Endothelial cell of umbilical vein (primary cell): ENCODE results near the gene MKNK1.

ENCODE experiments used
- CTCF ChIP-seq, 2 donors: IDR thresholded peaks; 1 replicate in 1 of 2; 2 replicates in 1 of 2; pipeline ENCODE4 v1.5.1; 2011; ENCODE audit warnings: low read length in 2 of 2, mild to moderate bottlenecking in 2 of 2, moderate library complexity in 2 of 2, control low read depth in 1 of 2, inconsistent platforms in 1 of 2, low read depth in 1 of 2; ENCODE audit not compliant: insufficient read depth in 1 of 2; ENCODE audit errors: extremely low read depth in 1 of 2
- EZH2 ChIP-seq: IDR thresholded peaks from 2 replicates; pipeline ENCODE4 v1.6.1; 2012; ENCODE audit warnings: borderline replicate concordance, low read depth, mild to moderate bottlenecking, moderate library complexity, low read length, inconsistent platforms; ENCODE audit not compliant: severe bottlenecking
- POLR2A ChIP-seq: IDR thresholded peaks from 2 replicates; pipeline ENCODE4 v1.6.1; 2012; ENCODE audit warnings: low read depth, mild to moderate bottlenecking, control low read depth, low read length

- TF ChIP-seq EZH2 (no peak), POLR2A (no peak), CTCF (IDR thresholded peaks at IDR 0.05; ENCODE audit: extremely low read depth in 1 of 2, insufficient read depth in 1 of 2, low read depth in 1 of 2, low read length in 2 of 2) (no peak)
Measured at GRCh38 chr1:46513536-46513935, 90.5 kb downstream of the MKNK1 start.
